WERI-Rb-1 (cell line): ENCODE results near the gene PADI4.

Experiments used
- DNase-seq: peaks from one replicate; pipeline ENCODE4 v3.0.0-alpha.2; 2020
- H3K27ac ChIP-seq: fragments of 250-450 bp; sonication (Bioruptor Pico); 2 replicates; pipeline ENCODE4 v1.5.1; 2020; ENCODE audit warnings: mild to moderate bottlenecking, moderate library complexity
- H3K27me3 ChIP-seq: fragments of 250-450 bp; sonication (Bioruptor Pico); 2 replicates; pipeline ENCODE4 v1.5.1; 2021; ENCODE audit warnings: mild to moderate bottlenecking, low read depth, moderate library complexity; ENCODE audit not compliant: insufficient read depth, severe bottlenecking
- H3K36me3 ChIP-seq: fragments of 250-450 bp; sonication (Bioruptor Pico); 2 replicates; pipeline ENCODE4 v1.5.1; 2020; ENCODE audit warnings: mild to moderate bottlenecking, moderate library complexity
- H3K4me3 ChIP-seq: 2 replicates; pipeline ENCODE4 v1.5.1; 2011; ENCODE audit warnings: low read depth, mild to moderate bottlenecking, control low read depth, low read length
- H3K9me3 ChIP-seq: fragments of 250-450 bp; sonication (Bioruptor Pico); 2 replicates; pipeline ENCODE4 v1.5.1; 2021; ENCODE audit warnings: mild to moderate bottlenecking, moderate library complexity; ENCODE audit not compliant: severe bottlenecking
- CTCF ChIP-seq: IDR thresholded peaks from 2 replicates; pipeline ENCODE4 v1.5.1; 2011; ENCODE audit warnings: low read depth, mild to moderate bottlenecking, control low read depth, inconsistent platforms, low read length

The PADI4 gene

GRCh38 chr1:17296086-17296485, 11.9 kb upstream of the PADI4 start:
- no peaks in the 10 kb centered on the region for H3K36me3 ChIP-seq
- no peak overlapping the region for H3K4me3 ChIP-seq
- peaks cover 3% of the 10 kb centered on the region for H3K9me3 ChIP-seq
- no peak for DNase-seq
- H3K27ac ChIP-seq, result no peak overlapping the region
- H3K27me3 ChIP-seq, result no peaks in the 10 kb centered on the region
- no peak for TF ChIP-seq CTCF

GRCh38 chr1:17297991-17298390, 10.0 kb upstream of the PADI4 start:
- Histone ChIP-seq H3K27ac (no peak overlapping the region), H3K9me3 (peaks cover 19% of the 10 kb centered on the region), H3K27me3 (no peaks in the 10 kb centered on the region), H3K4me3 (no peak overlapping the region), H3K36me3 (no peaks in the 10 kb centered on the region)
- TF ChIP-seq CTCF, result no peak
- no peak for DNase-seq

GRCh38 chr1:17301767-17302166, 6.2 kb upstream of the PADI4 start:
- H3K27me3 ChIP-seq, result no peaks in the 10 kb centered on the region
- no peak overlapping the region for H3K27ac ChIP-seq
- H3K36me3 ChIP-seq, result no peaks in the 10 kb centered on the region
- peaks cover 19% of the 10 kb centered on the region for H3K9me3 ChIP-seq
- no peak for DNase-seq
- no peak overlapping the region for H3K4me3 ChIP-seq
- no peak for TF ChIP-seq CTCF

- Histone ChIP-seq H3K27me3 (no peaks in the 10 kb centered on the region), H3K27ac (peak overlapping the region; percentile 92), H3K36me3 (no peaks in the 10 kb centered on the region), H3K9me3 (peaks cover 19% of the 10 kb centered on the region), H3K4me3 (no peak overlapping the region)
- no peak for TF ChIP-seq CTCF
- DNase-seq, result peak; percentile 71
These were observed 3.7 kb upstream of the PADI4 start for GRCh38 chr1:17304151-17304825.

- TF ChIP-seq CTCF, result no peak
- no peak for DNase-seq
- peaks cover 19% of the 10 kb centered on the region for H3K9me3 ChIP-seq
- no peak overlapping the region for H3K4me3 ChIP-seq
- no peaks in the 10 kb centered on the region for H3K27me3 ChIP-seq
- peak overlapping the region; percentile 92 for H3K27ac ChIP-seq
- no peaks in the 10 kb centered on the region for H3K36me3 ChIP-seq
These were observed 3.2 kb upstream of the PADI4 start for GRCh38 chr1:17304826-17305175.

DNA sequence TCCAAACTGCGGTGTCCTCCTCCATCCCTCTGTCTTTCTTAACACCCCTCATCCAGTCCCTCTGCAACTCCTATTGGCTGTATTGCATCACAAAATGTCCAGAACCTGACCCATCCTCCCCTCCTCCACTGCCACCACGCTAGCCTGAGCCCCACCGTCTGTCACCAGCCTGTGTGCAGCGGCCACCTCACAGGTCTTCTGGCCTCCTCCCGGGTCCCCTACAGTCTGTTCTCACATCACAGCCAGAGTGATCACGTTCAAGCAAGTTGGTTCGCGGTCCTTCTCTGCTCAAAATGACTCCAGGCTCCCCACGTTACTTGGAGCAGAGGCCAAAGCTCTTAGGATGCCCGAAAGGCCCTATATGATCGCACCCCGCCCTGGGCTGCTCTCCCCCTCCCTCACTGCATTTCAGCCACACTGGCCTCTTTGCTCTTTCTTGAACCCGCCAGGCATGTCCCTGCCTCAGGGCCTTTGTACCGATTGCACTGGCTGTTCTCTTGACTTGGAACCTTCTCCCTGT, 2.4 kb upstream of the PADI4 start:
- H3K27ac ChIP-seq, result peak overlapping the region; percentile 92
- no peaks in the 10 kb centered on the region for H3K36me3 ChIP-seq
- peaks cover 19% of the 10 kb centered on the region for H3K9me3 ChIP-seq
- no peak for TF ChIP-seq CTCF
- peak; percentile 43 for DNase-seq
- no peak overlapping the region for H3K4me3 ChIP-seq
- H3K27me3 ChIP-seq, result no peaks in the 10 kb centered on the region
